ENCODE results near the gene POLA1. TPM values are rescaled to one million over a fixed set of nuclear protein-coding genes. Genes with fewer than 3 reads are reported as not detected.

Gene POLA1
- polyA plus RNA-seq, 1 donor from 2014 or later: 5.8 TPM

- H3K9ac ChIP-seq (ENCODE audit: low read length): no peak overlapping the region
- H3K9me3 ChIP-seq (ENCODE audit: low read length): no peaks in the 10 kb centered on the region
- no peaks in the 10 kb centered on the region for H4K20me1 ChIP-seq (ENCODE audit: insufficient read depth)
- TF ChIP-seq EP300 (conservative IDR thresholded peaks at IDR 0.05; ENCODE audit: poor library complexity, severe bottlenecking) (no peak), TAF1 (IDR thresholded peaks at IDR 0.05; ENCODE audit: low read depth) (no peak), RAD21 (conservative IDR thresholded peaks at IDR 0.05) (no peak), MXI1 (conservative IDR thresholded peaks at IDR 0.05; ENCODE audit: poor library complexity, severe bottlenecking) (no peak), REST (IDR thresholded peaks at IDR 0.05; ENCODE audit: borderline replicate concordance) (no peak), POLR2AphosphoS5 (IDR thresholded peaks at IDR 0.05) (no peak), SMC3 (conservative IDR thresholded peaks at IDR 0.05; ENCODE audit: poor library complexity) (no peak), CTCF (IDR thresholded peaks at IDR 0.05; ENCODE audit: poor library complexity, severe bottlenecking) (no peak), EZH2 (IDR thresholded peaks at IDR 0.05; ENCODE audit: borderline replicate concordance, insufficient read depth, low read length, poor library complexity, severe bottlenecking) (no peak)
- H3F3A ChIP-seq (ENCODE audit: insufficient read depth, low read length, poor library complexity, severe bottlenecking): no peaks in the 10 kb centered on the region
- no peak overlapping the region for H3K27ac ChIP-seq (ENCODE audit: low read length)
- H3K4me2 ChIP-seq (ENCODE audit: low read length): no peak overlapping the region
- H3K36me3 ChIP-seq (ENCODE audit: insufficient read depth, low read length): no peaks in the 10 kb centered on the region
- H3K9me2 ChIP-seq (ENCODE audit: insufficient read depth, low read length): no peaks in the 10 kb centered on the region
- no peaks in the 10 kb centered on the region for H3K27me3 ChIP-seq (ENCODE audit: insufficient read depth, low read depth, low read length)
- no peak overlapping the region for H3K4me3 ChIP-seq (ENCODE audit: low read length)
- H2AFZ ChIP-seq (ENCODE audit: low read depth, low read length): no peak overlapping the region
- no peaks in the 10 kb centered on the region for H3K79me2 ChIP-seq (replicated peaks; ENCODE audit: insufficient read depth, low read length)
Measured at GRCh38 chrX:24673424-24673823, 20.3 kb upstream of the POLA1 start.

- Histone ChIP-seq H3K36me3 (ENCODE audit: insufficient read depth, low read length) (no peaks in the 10 kb centered on the region), H3K9me3 (ENCODE audit: low read length) (no peaks in the 10 kb centered on the region), H3K27me3 (ENCODE audit: insufficient read depth, low read depth, low read length) (no peaks in the 10 kb centered on the region), H3F3A (ENCODE audit: insufficient read depth, low read length, poor library complexity, severe bottlenecking) (no peaks in the 10 kb centered on the region), H3K4me3 (ENCODE audit: low read length) (no peak overlapping the region), H3K4me2 (ENCODE audit: low read length) (no peak overlapping the region), H3K27ac (ENCODE audit: low read length) (no peak overlapping the region), H4K20me1 (ENCODE audit: insufficient read depth) (no peaks in the 10 kb centered on the region), H3K9me2 (ENCODE audit: insufficient read depth, low read length) (no peaks in the 10 kb centered on the region), H3K9ac (ENCODE audit: low read length) (no peak overlapping the region), H3K79me2 (replicated peaks; ENCODE audit: insufficient read depth, low read length) (no peaks in the 10 kb centered on the region), H2AFZ (ENCODE audit: low read depth, low read length) (no peak overlapping the region)
- TF ChIP-seq EZH2 (IDR thresholded peaks at IDR 0.05; ENCODE audit: borderline replicate concordance, insufficient read depth, low read length, poor library complexity, severe bottlenecking) (no peak), MXI1 (conservative IDR thresholded peaks at IDR 0.05; ENCODE audit: poor library complexity, severe bottlenecking) (no peak), POLR2AphosphoS5 (IDR thresholded peaks at IDR 0.05) (no peak), CTCF (IDR thresholded peaks at IDR 0.05; ENCODE audit: poor library complexity, severe bottlenecking) (peak; percentile 21), RAD21 (conservative IDR thresholded peaks at IDR 0.05) (no peak)
Measured at GRCh38 chrX:24676403-24677024, 17.2 kb upstream of the POLA1 start.
